HG03045 (cell line): ENCODE results near the gene LSP1.
"Not testable (repeated sequence)": the region's sequence is repeated elsewhere in the genome, so short reads cannot be mapped to it uniquely, and the experiment has no call there.

Source experiments
- ATAC-seq: cut with Tn5 transposase; IDR thresholded peaks from one replicate; pipeline ENCODE4 v1.9.1; 2021; ENCODE audit warnings: mild to moderate bottlenecking, moderate library complexity; ENCODE audit not compliant: unreplicated experiment

LSP1 gene

GRCh38 chr11:1937616-1938342 lies 84.9 kb downstream of the LSP1 start:
- ATAC-seq = no peak

DNA sequence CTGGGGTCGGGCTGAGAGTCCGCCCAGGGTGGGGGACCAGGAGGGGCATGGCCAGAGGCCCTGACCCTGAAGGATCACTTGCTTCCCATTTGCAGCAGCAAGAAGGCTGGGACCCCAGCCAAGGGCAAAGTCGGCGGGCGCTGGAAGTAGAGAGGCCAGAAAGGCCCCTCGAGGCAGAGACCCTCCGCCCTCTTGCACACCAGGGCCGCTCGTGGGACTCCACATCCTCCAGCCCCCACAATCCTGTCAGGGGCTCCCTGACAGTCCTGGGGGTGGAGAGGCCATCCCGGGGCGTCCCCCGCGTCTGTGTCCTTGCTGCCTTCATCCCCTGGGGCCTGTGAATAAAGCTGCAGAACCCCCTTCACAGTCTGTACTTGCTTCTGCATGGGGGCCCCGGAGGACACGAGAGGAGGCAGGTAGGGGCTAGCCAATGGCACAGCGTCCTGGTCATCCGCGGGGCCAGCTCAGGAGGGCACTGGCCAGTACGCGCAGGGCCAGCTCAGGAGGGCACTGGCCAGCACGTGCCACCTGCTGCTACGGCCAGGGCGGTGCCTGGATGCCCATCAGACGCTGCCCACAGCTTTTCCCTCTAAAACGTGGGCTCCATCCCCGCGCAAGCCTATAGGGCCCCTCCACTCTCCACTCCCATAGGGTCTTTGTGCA lies 85.6 kb downstream of the LSP1 start:
- no peak for ATAC-seq

GRCh38 chr11:1939006-1939625 lies 86.2 kb downstream of the LSP1 start:
- ATAC-seq = no peak

DNA sequence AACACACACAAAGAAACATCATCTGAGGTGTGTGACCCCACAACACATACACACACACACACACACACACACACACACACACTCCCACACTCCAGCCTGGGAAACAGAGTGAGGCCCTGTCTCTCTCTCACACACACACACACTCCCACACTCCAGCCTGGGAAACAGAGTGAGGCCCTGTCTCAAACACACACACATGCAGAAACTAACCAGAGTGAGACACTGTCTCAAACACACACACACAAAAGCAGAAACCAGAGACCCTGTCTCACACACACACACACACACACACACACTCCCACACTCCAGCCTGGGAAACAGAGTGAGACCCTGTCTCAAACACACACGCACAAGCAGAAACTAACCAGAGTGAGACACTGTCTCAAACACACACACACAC lies 86.9 kb downstream of the LSP1 start:
- ATAC-seq = not testable (repeated sequence)
